ENCODE results near the gene NUDT11.
"Not testable (repeated sequence)": the region's sequence is repeated elsewhere in the genome, so short reads cannot be mapped to it uniquely, and the experiment has no call there.

NUDT11 gene

DNA sequence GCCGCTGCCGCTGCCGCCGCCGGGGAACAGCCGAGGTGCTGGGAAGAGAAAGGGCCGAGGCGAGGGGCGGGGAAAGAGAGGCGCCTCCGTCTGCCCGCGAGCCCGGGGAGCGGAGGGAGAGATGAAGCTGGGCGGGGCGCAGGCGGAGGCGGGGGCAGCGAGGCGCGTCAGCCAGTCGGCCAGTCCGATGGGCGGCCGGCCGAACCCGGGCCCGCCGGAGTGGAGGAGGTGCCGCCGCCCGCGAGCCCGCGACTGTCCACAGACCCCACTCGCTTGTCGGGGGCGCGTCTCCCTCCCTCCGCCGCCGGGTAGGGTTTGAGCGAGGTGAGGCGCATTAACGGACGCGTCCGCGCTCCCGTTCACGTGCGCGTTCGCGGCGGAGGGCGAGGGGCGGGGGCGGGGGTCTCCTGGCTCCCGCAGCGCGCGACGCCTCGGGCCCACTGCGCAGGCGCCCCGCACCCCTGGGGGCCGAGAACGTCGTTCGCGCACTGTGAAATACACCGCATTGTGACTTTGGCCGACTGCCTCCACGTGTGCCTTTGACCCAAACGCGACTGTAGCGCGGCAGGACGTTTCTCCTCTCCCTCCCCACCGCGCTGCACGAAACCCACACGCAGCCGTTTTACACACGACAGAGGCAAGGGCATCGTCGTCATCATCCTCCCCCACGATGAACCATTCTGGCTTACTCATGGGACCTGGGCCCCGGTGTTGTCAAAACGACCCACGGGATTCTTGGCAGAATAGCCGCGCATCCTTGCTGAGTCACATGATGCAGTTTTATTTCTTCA lies at the start of gene NUDT11:
Gene NUDT11, minus strand, starts transcription at position 92 of the 791 bp plus-strand sequence. CDS start 148 bp downstream, outside the sequence.
- DNase-seq (ENCODE audit: low read depth in 1 of 2, low spot score in 1 of 2): peak in 1 of 2 donors; percentile 6

DNA sequence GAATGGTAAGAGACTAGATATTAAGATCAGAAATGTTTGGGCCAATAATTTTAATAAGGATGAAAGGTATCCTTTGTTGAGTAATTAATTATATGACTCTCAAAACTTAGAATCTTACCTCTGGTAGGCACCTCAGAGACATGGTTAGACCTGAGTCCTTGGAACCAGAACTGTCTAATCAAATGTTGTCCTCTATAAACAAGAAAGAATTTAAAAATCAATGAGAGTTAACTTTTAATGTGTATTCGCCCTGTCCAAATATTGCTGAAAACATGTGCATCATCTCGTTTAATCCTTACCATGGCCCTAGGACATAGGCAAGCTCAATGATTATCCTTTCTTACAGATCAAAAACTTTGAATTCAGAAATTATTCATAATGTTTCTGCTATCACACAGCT lies 24.0 kb upstream of the NUDT11 start:
- no peak for DNase-seq (ENCODE audit: low read depth in 1 of 2, low spot score in 1 of 2)

DNA sequence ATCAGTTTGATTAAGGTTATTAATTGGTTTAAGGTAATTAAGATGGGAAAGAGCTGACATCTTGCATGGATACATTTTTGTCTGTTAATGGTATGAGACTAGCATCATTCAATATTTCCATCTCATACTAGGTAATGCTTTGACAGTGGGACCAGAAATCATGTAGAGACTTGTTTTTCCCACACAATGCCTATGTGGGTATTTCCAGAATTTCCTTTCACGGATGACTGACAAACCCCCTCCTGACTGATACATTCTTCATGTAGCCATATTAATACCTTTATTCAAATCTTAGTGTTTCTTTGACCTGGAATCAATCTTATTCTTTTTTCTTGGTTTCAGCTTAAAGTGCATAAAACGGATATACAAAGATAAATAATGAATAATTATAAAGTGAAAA lies 22.7 kb upstream of the NUDT11 start:
- not testable (repeated sequence) for DNase-seq (ENCODE audit: low read depth in 1 of 2, low spot score in 1 of 2)

DNA sequence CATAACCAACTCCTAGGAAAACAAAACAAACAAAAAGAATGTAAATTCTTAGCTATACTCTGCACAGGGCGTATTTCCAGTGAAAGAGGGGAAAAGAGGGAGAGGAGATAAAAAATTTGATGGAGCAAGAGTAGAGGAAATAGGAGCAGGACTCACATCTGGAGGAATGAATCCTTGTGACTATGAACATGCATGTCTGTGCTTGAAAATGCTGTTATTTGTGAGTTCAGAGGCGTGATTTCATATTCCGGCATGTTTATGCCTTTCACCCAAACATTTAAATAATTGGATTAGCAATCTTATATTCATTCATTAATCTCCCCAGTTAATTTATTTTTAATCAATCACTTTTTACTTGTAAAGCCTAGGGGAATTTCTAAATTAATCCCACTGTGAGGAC lies 11.2 kb upstream of the NUDT11 start:
- no peak for DNase-seq (ENCODE audit: low read depth in 1 of 2, low spot score in 1 of 2)

DNA sequence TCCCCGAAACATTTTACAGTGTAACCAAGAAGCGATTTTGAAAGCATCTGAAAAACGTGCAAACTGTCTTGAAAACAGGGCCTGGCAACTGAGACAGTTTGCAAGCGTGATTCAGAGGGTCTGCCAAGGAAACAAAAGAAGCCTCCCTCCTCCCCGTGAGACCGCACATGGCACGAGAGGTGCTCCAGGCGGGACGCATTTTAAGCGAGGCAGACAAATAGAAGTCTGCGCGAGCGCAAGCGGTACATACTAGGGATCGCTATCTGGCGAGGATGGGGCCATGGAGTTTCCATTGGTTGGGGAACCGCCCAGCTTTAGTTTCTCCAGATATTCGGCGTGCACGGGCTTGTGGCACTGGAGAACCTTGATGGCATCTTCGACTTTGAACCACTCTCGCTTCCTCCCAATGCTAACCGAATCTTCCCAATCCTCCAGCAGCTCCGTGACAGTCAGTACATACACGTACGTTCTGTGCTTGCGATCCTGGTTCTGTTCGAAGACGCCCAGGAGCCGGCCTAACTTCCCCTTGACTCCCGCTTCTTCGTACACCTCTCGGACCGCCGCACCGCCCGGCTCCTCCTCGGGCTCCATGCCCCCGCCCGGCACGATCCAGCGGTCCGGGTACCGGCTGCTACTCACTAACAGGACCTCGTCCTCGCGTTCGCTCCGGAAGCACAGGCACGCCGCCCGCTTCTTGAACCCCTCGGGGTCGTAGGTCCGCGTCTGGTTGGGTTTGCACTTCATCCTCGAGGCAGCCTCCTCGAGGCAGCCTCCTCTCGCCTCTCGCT lies 497 bp downstream of the NUDT11 start:
- not testable (repeated sequence) for DNase-seq (ENCODE audit: low read depth in 1 of 2, low spot score in 1 of 2)

DNA sequence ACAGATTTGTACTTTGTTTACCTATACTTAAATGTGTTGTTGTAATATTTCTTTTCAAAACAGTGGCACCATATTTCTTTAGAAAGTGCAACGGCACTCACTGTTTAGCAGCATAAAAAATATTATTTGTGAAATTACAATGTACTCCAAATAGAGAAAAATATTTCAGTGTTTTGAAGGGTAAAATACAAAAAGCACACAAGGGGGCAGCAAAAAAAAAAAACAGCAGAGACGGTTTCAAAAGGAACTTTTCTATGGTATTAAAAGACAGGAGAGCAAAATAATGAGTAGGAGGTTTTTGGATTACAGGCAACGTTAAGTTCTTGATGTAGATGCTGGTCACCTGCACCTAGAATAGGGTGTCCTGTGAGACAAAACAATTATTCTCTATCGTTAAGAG lies 2.0 kb downstream of the NUDT11 start:
- DNase-seq (ENCODE audit: low read depth in 1 of 2, low spot score in 1 of 2): no peak

DNA sequence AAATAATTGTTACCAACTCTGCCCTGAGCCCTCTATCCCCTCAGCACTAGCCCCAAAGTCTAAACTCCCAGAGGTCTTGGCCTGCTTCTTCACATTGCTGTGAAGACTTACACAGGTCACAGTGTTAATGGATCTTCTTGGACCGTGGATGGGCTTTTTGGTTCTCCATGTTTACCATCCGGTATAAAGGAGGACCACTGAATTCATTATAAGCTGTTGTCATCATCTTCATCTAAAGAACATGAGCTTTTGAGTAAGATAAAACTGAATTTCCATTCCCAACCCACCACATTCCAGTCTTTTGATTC lies 8.5 kb downstream of the NUDT11 start:
- no peak for DNase-seq (ENCODE audit: low read depth in 1 of 2, low spot score in 1 of 2)

DNA sequence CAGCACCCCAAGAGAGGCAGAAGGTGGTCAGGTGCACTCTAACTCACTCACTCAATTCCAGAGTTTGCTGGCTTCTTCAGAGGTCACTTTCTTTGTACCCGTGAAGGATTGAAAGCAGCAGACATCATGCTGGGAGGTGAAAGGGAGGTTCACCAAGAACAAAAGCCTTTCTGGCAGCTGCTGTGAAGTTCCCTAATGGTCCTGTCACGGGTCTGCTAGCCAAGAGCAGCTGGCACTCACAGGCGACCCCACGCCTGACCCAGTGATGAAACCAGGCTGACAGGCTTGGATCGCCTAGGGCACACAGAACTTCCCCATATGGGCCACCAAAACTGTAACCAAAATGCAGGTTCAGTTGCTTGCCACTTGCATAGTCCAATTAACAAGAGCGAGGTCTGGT lies 11.8 kb downstream of the NUDT11 start:
- no peak for DNase-seq (ENCODE audit: low read depth in 1 of 2, low spot score in 1 of 2)

DNA sequence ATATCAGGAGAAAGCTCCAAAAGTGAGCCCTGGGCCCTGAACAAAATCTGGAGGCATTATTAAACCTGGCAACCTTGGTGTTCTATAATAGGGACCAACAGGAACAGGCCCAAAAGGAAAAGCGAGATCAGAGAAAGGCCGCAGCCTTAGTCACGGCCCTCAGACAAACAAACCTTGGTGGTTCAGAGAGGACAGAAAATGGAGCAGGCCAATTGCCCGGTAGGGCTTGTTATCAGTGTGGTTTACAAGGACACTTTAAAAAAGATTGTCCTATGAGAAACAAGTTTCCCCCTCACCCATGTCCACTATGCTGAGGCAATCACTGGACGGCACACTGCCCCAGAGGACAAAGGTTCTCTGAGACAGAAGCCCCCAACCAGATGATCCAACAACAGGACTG lies 14.0 kb downstream of the NUDT11 start:
- not testable (repeated sequence) for DNase-seq (ENCODE audit: low read depth in 1 of 2, low spot score in 1 of 2)

DNA sequence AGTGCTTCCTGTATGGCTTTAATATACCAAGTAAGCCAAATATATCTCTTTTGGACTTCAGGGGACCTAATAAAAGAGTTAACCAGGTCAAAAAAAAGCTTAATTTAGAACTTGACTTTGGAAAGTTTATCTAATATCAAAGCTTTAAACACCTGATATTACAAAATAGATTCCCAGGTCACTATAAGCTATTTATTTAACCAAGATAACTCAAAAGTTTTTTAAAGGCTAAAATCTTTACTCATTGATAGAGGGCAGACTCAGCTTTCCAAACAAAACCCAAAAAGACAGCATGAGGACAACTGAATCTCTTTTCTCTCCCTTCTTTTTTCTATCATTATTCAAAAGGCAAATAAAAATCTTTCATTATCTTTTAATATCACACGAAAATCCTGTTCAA lies 19.5 kb downstream of the NUDT11 start:
- DNase-seq (ENCODE audit: low read depth in 1 of 2, low spot score in 1 of 2): no peak

DNA sequence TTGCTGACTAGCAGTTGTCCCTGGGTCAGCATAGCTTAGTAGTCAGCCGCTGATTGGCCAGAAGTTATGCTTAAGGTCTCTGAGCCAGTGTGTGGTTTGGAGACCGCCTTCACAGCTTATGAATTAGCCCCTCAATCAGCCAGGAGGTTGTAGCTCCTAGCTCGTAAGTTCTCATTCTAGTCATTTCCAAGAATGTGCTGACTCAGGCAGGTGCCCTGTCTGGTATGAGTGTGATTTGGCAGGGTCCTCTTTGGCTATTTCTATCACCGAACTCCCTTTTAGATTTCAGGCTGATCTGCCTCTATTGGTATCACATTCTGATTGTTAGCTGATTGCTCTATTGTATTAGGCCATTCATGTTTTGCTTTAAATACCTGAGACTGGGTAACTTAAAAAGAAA lies 33.1 kb downstream of the NUDT11 start:
- DNase-seq (ENCODE audit: low read depth in 1 of 2, low spot score in 1 of 2): no peak

DNA sequence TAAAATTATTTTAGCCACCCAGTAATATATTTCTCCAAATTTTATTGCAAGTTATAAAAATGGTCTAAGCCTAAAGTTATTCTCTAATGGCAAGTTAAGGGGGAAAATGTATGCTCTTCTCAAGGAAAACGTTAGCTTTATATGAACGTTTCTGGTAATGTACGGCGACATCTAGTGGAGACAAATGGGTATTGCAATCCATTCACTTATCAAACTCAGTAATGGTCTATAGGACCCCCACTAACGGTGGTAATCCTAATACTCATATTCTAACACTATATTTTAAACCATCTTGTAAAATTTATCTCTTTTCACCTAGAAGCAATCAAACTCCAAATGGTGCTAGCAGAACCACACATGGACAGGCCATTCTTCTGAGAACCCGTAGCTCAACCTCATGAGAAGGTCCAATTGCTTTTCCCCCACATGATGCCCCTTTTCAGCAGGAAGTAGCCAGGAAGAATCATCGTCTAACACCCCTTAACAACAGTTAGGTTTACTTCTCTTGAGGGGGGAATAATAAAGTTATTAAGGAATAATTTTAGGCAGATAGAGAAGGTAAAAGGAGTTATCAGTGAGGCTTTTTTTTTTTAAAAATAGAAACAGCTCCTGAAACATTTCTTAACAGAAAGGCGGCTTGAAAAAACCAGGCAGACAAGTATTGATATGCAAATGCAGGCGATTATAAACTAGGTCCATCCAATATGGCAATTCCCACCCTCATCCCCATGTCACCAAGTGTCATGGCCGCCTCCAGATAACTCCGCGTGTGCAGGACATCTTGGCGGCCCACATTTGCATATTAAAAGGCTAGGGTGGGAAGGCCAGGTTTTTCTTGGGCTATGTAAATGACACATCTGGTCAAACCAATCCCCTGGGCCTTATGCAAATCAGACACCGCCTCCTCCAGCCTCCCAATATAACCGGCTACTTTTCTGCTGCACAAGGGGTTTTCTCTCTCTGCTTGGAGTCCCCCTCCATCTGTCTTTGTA lies 35.0 kb downstream of the NUDT11 start:
- DNase-seq (ENCODE audit: low read depth in 1 of 2, low spot score in 1 of 2): peak in 1 of 2 donors; percentile 7

DNA sequence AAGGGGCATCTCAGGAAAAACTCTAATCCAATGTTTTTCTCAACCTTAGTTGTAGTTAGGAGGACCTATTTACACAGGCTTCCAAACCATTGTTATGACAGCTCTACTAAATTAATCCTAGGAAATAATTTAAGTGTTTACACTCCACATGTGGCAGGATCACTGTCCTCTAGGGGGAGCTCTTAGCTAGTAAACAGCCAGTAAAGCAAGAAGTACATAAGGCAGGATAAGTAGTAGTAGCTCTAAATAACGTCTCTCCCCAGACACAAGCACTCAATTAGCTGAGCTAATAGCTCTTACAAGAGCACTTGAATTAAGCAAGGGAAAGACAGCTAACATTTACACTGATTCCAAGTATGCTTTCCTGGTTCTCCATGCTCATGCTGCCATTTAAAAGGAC lies 37.3 kb downstream of the NUDT11 start:
- peak in 1 of 2 donors; percentile 0 for DNase-seq (ENCODE audit: low read depth in 1 of 2, low spot score in 1 of 2)

DNA sequence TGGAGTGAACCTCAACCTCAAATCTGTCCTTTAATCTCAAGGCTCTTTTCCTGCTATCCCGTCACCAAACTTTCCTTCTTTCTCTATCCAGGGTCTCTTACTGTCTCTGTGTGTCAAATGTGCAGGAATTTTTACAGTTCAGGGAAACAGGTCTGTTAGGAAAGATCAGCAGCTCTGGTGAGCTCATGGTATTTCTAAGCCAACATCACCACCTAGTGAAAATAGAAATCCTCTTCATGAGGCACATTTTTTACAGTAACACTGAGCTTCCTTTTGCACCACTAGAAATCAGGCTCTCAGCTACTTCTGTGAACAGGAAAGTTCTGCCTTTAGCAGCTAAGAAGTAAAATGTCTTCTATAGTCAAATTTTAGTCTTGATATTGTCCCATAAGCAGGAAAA lies 39.6 kb downstream of the NUDT11 start:
- no peak for DNase-seq (ENCODE audit: low read depth in 1 of 2, low spot score in 1 of 2)

DNA sequence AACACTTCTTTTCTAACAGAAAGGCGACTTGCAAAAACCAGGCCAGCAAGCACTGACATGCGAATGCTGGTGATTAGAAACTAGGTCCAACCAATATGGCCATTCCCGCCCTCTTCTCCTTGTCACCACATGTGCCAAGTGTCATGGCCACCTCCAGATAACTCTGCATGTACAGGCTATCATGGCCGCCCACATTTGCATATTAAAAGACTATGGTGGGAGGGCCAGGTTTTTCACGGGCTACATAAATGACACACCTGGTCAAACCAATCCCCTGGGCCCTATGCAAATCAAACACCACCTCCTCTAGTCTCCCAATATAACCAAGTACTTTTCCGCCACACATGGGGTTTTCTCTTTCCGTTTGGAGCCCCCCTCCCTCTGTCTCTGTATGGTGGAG lies 40.1 kb downstream of the NUDT11 start:
- DNase-seq (ENCODE audit: low read depth in 1 of 2, low spot score in 1 of 2): no peak

DNA sequence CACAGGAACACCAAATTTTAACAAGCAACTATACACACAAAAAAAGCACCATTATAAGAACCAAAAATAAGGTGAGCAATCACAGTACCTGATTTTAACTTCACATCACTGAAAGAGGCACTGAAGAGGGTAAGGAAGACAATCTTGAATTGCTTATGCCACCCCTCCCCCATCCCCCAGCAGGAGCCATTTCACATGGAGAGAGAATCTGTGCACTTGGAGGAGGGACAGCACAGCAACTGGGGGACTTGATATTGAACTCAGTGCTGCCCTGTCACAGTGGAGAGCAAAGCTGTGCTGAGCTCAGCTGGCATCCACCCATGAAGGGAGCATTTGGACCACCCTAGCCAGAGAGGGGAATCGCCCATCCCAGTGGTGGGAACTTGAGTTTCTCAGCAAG lies 56.0 kb downstream of the NUDT11 start:
- DNase-seq (ENCODE audit: low read depth in 1 of 2, low spot score in 1 of 2): no peak

Data from activated CD4-positive, alpha-beta T cell treated with anti-CD3 and anti-CD28 coated beads, Interleukin-2, amount 50 U/mL, for 24 hours (primary cell).